ENCODE results near the gene CLDN22. TPM values are rescaled to one million over a fixed set of nuclear protein-coding genes. Genes with fewer than 3 reads are reported as not detected.

The CLDN22 gene
- total and polyA plus RNA-seq, 3 donors from 2014 or later: not detected

DNA sequence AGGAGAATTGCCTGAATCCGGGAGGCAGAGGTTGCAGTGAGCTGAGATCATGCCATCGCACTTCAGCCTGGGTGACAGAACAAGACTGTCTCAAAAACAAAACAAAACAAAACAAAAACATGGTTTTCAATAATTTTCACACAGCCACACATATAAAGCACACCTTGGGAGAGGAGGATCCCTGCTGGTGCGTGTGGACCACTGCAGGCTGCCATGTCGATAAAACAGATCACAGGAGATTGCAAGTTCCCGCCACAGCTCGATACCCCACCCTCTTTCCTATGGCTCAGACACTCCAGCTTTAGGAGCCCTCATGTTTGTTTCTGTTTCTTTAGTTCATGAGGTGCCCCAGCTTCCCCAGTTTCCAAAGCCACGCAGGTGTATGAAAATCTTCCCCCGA, 33.5 kb upstream of the CLDN22 start:
- Histone ChIP-seq H3K27me3 (no peaks in the 10 kb centered on the region), H3K9me3 (no peaks in the 10 kb centered on the region), H3K27ac (no peak overlapping the region), H3K4me3 (no peak overlapping the region), H3K36me3 (ENCODE audit: low read depth, missing control alignments) (no peaks in the 10 kb centered on the region), H3K4me1 (no peaks in the 10 kb centered on the region)
- TF ChIP-seq, protein P1, sequence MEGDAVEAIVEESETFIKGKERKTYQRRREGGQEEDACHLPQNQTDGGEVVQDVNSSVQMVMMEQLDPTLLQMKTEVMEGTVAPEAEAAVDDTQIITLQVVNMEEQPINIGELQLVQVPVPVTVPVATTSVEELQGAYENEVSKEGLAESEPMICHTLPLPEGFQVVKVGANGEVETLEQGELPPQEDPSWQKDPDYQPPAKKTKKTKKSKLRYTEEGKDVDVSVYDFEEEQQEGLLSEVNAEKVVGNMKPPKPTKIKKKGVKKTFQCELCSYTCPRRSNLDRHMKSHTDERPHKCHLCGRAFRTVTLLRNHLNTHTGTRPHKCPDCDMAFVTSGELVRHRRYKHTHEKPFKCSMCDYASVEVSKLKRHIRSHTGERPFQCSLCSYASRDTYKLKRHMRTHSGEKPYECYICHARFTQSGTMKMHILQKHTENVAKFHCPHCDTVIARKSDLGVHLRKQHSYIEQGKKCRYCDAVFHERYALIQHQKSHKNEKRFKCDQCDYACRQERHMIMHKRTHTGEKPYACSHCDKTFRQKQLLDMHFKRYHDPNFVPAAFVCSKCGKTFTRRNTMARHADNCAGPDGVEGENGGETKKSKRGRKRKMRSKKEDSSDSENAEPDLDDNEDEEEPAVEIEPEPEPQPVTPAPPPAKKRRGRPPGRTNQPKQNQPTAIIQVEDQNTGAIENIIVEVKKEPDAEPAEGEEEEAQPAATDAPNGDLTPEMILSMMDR (IDR thresholded peaks at IDR 0.05): no peak
- no peak for TF ChIP-seq POLR2A (IDR thresholded peaks at IDR 0.05)
- DNase-seq: no peak
- WGBS, 2 donors: 90 to 93% methylated on average over 8 of the region's 8 CpGs
- intact Hi-C loops (cut with DNase I; ENCODE audit: low total_unique reads): no loop called here

DNA sequence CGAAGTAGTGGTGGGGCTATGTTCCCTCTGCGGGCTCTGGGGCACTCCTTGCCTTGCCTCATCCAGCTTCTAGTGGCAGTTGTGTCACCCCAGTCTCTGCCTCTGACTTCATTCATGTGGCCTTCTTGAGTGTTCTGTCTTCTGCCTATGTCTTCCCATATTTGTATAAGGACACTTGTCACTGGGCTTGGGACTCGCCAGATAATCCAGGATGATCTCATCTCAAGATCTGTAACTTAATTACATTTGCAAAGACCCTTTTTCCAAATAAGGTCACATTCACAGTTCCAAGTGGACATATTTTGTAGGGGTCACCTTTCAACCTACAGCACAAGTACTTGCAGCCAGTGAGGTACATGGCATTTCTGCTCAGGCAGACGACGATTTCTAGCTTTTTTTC, 32.5 kb upstream of the CLDN22 start:
- no peaks in the 10 kb centered on the region for H3K27me3 ChIP-seq
- H3K36me3 ChIP-seq (ENCODE audit: low read depth, missing control alignments): no peaks in the 10 kb centered on the region
- no peaks in the 10 kb centered on the region for H3K9me3 ChIP-seq
- DNase-seq: no peak
- H3K4me3 ChIP-seq: no peak overlapping the region
- no peak overlapping the region for H3K27ac ChIP-seq
- intact Hi-C loops (cut with DNase I; ENCODE audit: low total_unique reads): no loop called here
- 80 to 92% methylated on average over 5 of the region's 5 CpGs for WGBS, 2 donors
- no peaks in the 10 kb centered on the region for H3K4me1 ChIP-seq
- TF ChIP-seq POLR2A (IDR thresholded peaks at IDR 0.05): no peak
- TF ChIP-seq, protein P1 (IDR thresholded peaks at IDR 0.05): no peak

DNA sequence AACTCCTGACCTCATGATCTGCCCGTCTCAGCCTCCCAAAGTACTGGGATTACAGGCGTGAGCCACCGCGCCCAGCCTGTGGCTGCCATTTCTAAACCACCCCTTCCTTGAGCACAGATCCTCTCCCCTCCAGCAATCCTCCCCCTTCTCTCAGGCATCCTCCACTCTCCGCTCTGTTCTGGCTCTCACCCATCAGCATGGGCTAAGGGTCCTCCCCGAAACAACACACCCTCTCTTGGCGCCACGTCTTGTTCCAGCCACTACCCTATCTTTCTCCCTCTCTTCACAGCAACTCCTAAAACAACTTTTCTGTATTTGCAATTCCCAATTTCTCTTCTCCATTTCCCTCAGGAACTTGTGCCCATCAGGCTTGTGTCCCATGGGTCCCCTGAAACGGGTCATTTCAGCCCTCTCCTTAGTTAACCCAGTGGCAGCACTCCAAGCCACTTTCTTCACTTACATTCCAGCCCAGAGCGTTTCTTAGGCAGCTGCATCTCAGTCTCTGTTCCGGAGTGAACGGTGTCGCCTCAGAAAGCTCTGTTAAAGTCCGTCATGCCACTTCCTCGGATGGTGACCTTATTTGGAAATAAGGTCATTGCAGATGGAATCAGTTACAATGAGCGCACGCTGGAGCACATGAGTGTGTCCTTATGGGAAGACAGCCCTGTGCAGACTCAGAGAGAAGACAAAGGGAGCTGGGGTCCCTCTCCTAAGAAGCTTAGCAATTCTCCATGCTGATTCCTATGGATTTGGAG, 30.4 kb upstream of the CLDN22 start:
- TF ChIP-seq POLR2A (IDR thresholded peaks at IDR 0.05): no peak
- TF ChIP-seq, protein P1 (IDR thresholded peaks at IDR 0.05): no peak
- no peaks in the 10 kb centered on the region for H3K36me3 ChIP-seq (ENCODE audit: low read depth, missing control alignments)
- no peaks in the 10 kb centered on the region for H3K27me3 ChIP-seq
- H3K4me3 ChIP-seq: no peak overlapping the region
- H3K27ac ChIP-seq: no peak overlapping the region
- no peaks in the 10 kb centered on the region for H3K9me3 ChIP-seq
- no peak for DNase-seq
- intact Hi-C loops (cut with DNase I; ENCODE audit: low total_unique reads): no loop called here
- H3K4me1 ChIP-seq: no peaks in the 10 kb centered on the region
- 86 to 88% methylated on average over 15 to 17 of the region's 17 CpGs for WGBS, 2 donors

DNA sequence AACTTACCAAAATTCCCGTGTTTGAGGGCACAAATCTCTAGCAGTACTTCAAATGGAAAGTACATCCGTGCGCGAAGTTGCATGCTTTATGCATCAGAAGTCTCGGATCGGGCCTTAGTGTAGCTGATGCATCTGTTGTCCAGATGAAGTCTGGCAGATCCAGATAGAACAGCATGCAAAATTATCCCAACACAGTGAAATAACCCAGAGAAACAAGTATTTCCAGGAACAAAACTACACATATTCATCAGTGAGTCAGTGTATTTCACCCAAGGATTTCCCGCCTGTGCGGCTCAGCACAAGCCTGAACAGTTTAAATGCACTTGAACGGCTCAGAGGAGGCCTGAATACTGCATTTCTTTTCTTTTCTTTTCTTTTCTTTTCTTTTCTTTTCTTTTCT, 29.6 kb upstream of the CLDN22 start:
- Histone ChIP-seq H3K4me3 (no peak overlapping the region), H3K36me3 (ENCODE audit: low read depth, missing control alignments) (no peaks in the 10 kb centered on the region), H3K27ac (no peak overlapping the region), H3K9me3 (no peaks in the 10 kb centered on the region), H3K4me1 (no peaks in the 10 kb centered on the region), H3K27me3 (no peaks in the 10 kb centered on the region)
- intact Hi-C loops (cut with DNase I; ENCODE audit: low total_unique reads): no loop called here
- TF ChIP-seq, protein P1 (IDR thresholded peaks at IDR 0.05): no peak
- TF ChIP-seq POLR2A (IDR thresholded peaks at IDR 0.05): no peak
- no peak for DNase-seq
- 92 to 96% methylated on average over 9 of the region's 9 CpGs for WGBS, 2 donors
